HEK293 (cell line): ENCODE data around the gene GAA.

ENCODE experiments used
- GFI1B ChIP-seq: fragments of 450-650 bp; formaldehyde crosslinking; IDR thresholded peaks from 2 replicates; pipeline ENCODE4 v1.5.1; 2016; ENCODE audit warnings: missing biosample characterization, missing genetic modification characterization
- KLF8 ChIP-seq: fragments of 450-650 bp; formaldehyde crosslinking; IDR thresholded peaks from 2 replicates; pipeline ENCODE4 v1.5.1; 2016; ENCODE audit warnings: missing biosample characterization, missing genetic modification characterization
- SCRT2 ChIP-seq: fragments of 450-650 bp; formaldehyde crosslinking; IDR thresholded peaks from 2 replicates; pipeline ENCODE4 v1.5.1; 2016; ENCODE audit warnings: missing biosample characterization, missing genetic modification characterization
- ZBTB17 ChIP-seq: fragments of 450-650 bp; formaldehyde crosslinking; IDR thresholded peaks from 2 replicates; pipeline ENCODE4 v1.5.1; 2016; ENCODE audit warnings: missing biosample characterization, missing genetic modification characterization
- ZFHX2 ChIP-seq: fragments of 450-650 bp; formaldehyde crosslinking; conservative IDR thresholded peaks from 2 replicates; pipeline ENCODE4 v1.5.1; 2016; ENCODE audit warnings: missing biosample characterization, missing genetic modification characterization
- ZNF10 ChIP-seq: fragments of 450-650 bp; formaldehyde crosslinking; IDR thresholded peaks from 2 replicates; pipeline ENCODE4 v1.5.1; 2017; ENCODE audit warnings: missing biosample characterization, missing genetic modification characterization
- ZNF114 ChIP-seq: fragments of 450-650 bp; formaldehyde crosslinking; IDR thresholded peaks from 2 replicates; pipeline ENCODE4 v1.5.0; 2017; ENCODE audit warnings: missing biosample characterization, missing genetic modification characterization
- ZNF223 ChIP-seq: fragments of 450-650 bp; formaldehyde crosslinking; IDR thresholded peaks from 2 replicates; pipeline ENCODE4 v1.5.1; 2016; ENCODE audit warnings: missing biosample characterization, missing genetic modification characterization
- ZNF274 ChIP-seq, 2 experiments: fragments of 200-500 bp in 1 of 2; fragments of 450-650 bp in 1 of 2; sonication (Bioruptor generic) in 1 of 2; formaldehyde crosslinking in 1 of 2; IDR thresholded peaks; 2 replicates each; pipeline versions ENCODE4 v1.5.1 to v1.6.1; 2014 to 2016; ENCODE audit warnings: borderline replicate concordance in 1 of 2, inconsistent platforms in 1 of 2, low read length in 1 of 2, missing biosample characterization in 1 of 2, missing genetic modification characterization in 1 of 2
- ZNF324 ChIP-seq: fragments of 450-650 bp; formaldehyde crosslinking; IDR thresholded peaks from 2 replicates; pipeline ENCODE4 v1.5.1; 2016; ENCODE audit warnings: missing biosample characterization, missing genetic modification characterization
- ZNF391 ChIP-seq: fragments of 450-650 bp; formaldehyde crosslinking; IDR thresholded peaks from 2 replicates; pipeline ENCODE4 v1.5.1; 2016; ENCODE audit warnings: low read depth, missing biosample characterization, missing genetic modification characterization, borderline replicate concordance
- ZNF423 ChIP-seq: fragments of 450-650 bp; formaldehyde crosslinking; IDR thresholded peaks from 2 replicates; pipeline ENCODE4 v1.5.1; 2016; ENCODE audit warnings: missing biosample characterization, missing genetic modification characterization
- ZNF426 ChIP-seq: fragments of 450-650 bp; formaldehyde crosslinking; IDR thresholded peaks from 2 replicates; pipeline ENCODE4 v1.5.1; 2017; ENCODE audit warnings: missing biosample characterization, missing genetic modification characterization, mild to moderate bottlenecking, inconsistent platforms, moderate library complexity
- ZNF48 ChIP-seq: fragments of 450-650 bp; formaldehyde crosslinking; IDR thresholded peaks from 2 replicates; pipeline ENCODE4 v1.5.1; 2016; ENCODE audit warnings: missing biosample characterization, missing genetic modification characterization
- ZNF501 ChIP-seq: fragments of 450-650 bp; formaldehyde crosslinking; IDR thresholded peaks from 2 replicates; pipeline ENCODE4 v1.5.1; 2016; ENCODE audit warnings: missing biosample characterization, missing genetic modification characterization
- ZNF529 ChIP-seq: fragments of 450-650 bp; formaldehyde crosslinking; IDR thresholded peaks from 2 replicates; pipeline ENCODE4 v1.5.1; 2017; ENCODE audit warnings: missing genetic modification characterization, missing biosample characterization; ENCODE audit not compliant: insufficient replicate concordance
- ZNF785 ChIP-seq: fragments of 450-650 bp; formaldehyde crosslinking; IDR thresholded peaks from 2 replicates; pipeline ENCODE4 v1.5.1; 2016; ENCODE audit warnings: missing biosample characterization, missing genetic modification characterization
- ZNF792 ChIP-seq: fragments of 450-650 bp; formaldehyde crosslinking; IDR thresholded peaks from 2 replicates; pipeline ENCODE4 v1.5.1; 2016; ENCODE audit warnings: missing biosample characterization, missing genetic modification characterization
- ZSCAN23 ChIP-seq: fragments of 450-650 bp; formaldehyde crosslinking; IDR thresholded peaks from 2 replicates; pipeline ENCODE4 v1.5.1; 2016; ENCODE audit warnings: missing biosample characterization, missing genetic modification characterization
- TF ChIP-seq, protein P1 (sequence below): fragments of 450-650 bp; formaldehyde crosslinking; IDR thresholded peaks from 2 replicates; pipeline ENCODE4 v1.5.1; 2016; ENCODE audit warnings: missing biosample characterization, missing genetic modification characterization
- TF ChIP-seq, protein P2 (sequence below): fragments of 450-650 bp; formaldehyde crosslinking; IDR thresholded peaks from 2 replicates; pipeline ENCODE4 v1.5.1; 2017; ENCODE audit warnings: missing biosample characterization, missing genetic modification characterization
- TF ChIP-seq, protein P3 (sequence below): fragments of 450-650 bp; formaldehyde crosslinking; IDR thresholded peaks from 2 replicates; pipeline ENCODE4 v1.5.1; 2016; ENCODE audit warnings: missing biosample characterization, missing genetic modification characterization
- TF ChIP-seq, protein P4 (sequence below): fragments of 450-650 bp; formaldehyde crosslinking; IDR thresholded peaks from 2 replicates; pipeline ENCODE4 v1.5.1; 2017; ENCODE audit warnings: missing biosample characterization, missing genetic modification characterization
- TF ChIP-seq, protein P5 (sequence below): fragments of 450-650 bp; formaldehyde crosslinking; optimal IDR thresholded peaks from 2 replicates; pipeline ENCODE3; 2016; ENCODE audit warnings: missing biosample characterization, mild to moderate bottlenecking, missing genetic modification characterization
- TF ChIP-seq, protein P6 (sequence below): fragments of 450-650 bp; formaldehyde crosslinking; IDR thresholded peaks from 2 replicates; pipeline ENCODE4 v1.5.1; 2016; ENCODE audit warnings: missing biosample characterization, missing genetic modification characterization
- TF ChIP-seq, protein P7 (sequence below): fragments of 450-650 bp; formaldehyde crosslinking; IDR thresholded peaks from 2 replicates; pipeline ENCODE4 v1.5.1; 2016; ENCODE audit warnings: missing biosample characterization, missing genetic modification characterization

GAA gene

DNA sequence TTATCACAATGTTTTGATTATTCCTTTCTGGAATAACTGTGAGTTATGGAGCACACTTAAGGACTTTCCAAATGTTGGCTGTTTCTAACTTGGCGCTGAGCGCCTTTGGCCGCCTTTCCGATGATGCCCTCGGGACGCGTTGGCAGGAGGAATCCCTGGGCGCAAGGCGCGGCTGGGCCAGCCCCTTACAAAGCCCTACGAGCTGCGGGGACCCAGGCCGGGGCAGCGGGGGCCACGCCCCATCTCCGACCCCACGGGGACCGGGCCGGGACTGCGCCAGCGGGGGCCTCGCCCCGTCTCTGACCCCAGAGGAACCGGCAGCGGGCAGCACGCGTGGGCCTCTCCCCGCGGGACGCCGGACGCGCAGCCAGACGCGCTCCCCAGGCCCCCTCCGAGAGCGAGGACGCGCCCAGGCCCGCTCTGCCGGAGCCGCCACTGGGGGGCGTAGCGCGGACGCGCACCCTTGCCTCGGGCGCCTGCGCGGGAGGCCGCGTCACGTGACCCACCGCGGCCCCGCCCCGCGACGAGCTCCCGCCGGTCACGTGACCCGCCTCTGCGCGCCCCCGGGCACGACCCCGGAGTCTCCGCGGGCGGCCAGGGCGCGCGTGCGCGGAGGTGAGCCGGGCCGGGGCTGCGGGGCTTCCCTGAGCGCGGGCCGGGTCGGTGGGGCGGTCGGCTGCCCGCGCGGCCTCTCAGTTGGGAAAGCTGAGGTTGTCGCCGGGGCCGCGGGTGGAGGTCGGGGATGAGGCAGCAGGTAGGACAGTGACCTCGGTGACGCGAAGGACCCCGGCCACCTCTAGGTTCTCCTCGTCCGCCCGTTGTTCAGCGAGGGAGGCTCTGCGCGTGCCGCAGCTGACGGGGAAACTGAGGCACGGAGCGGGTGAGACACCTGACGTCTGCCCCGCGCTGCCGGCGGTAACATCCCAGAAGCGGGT, at the start of gene GAA (continued):
- TF ChIP-seq ZBTB17 (tag by site-specific recombination) (no peak), ZNF501 (peak; percentile 73), ZNF391 (tag by site-specific recombination) (no peak; the same call in 1 of the 2 replicates), ZNF223 (tag by site-specific recombination) (peak; percentile 75; the same call in 1 of the 2 replicates), ZNF423 (tag by site-specific recombination) (peak; percentile 74), ZNF529 (tag by site-specific recombination) (no peak), KLF8 (tag by site-specific recombination) (peak; percentile 29; the same call in 1 of the 2 replicates), ZNF426 (no peak), ZNF274 (IDR thresholded peaks at IDR 0.05; ENCODE audit: low read length) (no peak), ZNF274 (tag by site-specific recombination; IDR thresholded peaks at IDR 0.05; ENCODE audit: borderline replicate concordance) (no peak), ZNF792 (no peak), ZNF114 (tag by site-specific recombination) (no peak), ZNF48 (tag by site-specific recombination) (no peak), SCRT2 (tag by site-specific recombination) (no peak), ZNF785 (tag by site-specific recombination) (peak; percentile 42; the same call in 1 of the 2 replicates), ZFHX2 (tag by site-specific recombination) (no peak; the same call in none of the 2 replicates), ZNF324 (tag by site-specific recombination) (peak; percentile 65; the same call in 1 of the 2 replicates), GFI1B (no peak), ZNF10 (tag by site-specific recombination) (no peak), ZSCAN23 (no peak)
- TF ChIP-seq, protein P1, sequence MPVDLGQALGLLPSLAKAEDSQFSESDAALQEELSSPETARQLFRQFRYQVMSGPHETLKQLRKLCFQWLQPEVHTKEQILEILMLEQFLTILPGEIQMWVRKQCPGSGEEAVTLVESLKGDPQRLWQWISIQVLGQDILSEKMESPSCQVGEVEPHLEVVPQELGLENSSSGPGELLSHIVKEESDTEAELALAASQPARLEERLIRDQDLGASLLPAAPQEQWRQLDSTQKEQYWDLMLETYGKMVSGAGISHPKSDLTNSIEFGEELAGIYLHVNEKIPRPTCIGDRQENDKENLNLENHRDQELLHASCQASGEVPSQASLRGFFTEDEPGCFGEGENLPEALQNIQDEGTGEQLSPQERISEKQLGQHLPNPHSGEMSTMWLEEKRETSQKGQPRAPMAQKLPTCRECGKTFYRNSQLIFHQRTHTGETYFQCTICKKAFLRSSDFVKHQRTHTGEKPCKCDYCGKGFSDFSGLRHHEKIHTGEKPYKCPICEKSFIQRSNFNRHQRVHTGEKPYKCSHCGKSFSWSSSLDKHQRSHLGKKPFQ: no peak
- TF ChIP-seq, protein P2, sequence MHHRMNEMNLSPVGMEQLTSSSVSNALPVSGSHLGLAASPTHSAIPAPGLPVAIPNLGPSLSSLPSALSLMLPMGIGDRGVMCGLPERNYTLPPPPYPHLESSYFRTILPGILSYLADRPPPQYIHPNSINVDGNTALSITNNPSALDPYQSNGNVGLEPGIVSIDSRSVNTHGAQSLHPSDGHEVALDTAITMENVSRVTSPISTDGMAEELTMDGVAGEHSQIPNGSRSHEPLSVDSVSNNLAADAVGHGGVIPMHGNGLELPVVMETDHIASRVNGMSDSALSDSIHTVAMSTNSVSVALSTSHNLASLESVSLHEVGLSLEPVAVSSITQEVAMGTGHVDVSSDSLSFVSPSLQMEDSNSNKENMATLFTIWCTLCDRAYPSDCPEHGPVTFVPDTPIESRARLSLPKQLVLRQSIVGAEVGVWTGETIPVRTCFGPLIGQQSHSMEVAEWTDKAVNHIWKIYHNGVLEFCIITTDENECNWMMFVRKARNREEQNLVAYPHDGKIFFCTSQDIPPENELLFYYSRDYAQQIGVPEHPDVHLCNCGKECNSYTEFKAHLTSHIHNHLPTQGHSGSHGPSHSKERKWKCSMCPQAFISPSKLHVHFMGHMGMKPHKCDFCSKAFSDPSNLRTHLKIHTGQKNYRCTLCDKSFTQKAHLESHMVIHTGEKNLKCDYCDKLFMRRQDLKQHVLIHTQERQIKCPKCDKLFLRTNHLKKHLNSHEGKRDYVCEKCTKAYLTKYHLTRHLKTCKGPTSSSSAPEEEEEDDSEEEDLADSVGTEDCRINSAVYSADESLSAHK (tag by site-specific recombination): peak; percentile 61
- TF ChIP-seq, protein P3, sequence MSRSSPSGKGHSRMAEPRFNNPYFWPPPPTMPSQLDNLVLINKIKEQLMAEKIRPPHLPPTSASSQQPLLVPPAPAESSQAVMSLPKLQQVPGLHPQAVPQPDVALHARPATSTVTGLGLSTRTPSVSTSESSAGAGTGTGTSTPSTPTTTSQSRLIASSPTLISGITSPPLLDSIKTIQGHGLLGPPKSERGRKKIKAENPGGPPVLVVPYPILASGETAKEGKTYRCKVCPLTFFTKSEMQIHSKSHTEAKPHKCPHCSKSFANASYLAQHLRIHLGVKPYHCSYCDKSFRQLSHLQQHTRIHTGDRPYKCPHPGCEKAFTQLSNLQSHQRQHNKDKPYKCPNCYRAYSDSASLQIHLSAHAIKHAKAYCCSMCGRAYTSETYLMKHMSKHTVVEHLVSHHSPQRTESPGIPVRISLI (tag by site-specific recombination): no peak
- TF ChIP-seq, protein P4, sequence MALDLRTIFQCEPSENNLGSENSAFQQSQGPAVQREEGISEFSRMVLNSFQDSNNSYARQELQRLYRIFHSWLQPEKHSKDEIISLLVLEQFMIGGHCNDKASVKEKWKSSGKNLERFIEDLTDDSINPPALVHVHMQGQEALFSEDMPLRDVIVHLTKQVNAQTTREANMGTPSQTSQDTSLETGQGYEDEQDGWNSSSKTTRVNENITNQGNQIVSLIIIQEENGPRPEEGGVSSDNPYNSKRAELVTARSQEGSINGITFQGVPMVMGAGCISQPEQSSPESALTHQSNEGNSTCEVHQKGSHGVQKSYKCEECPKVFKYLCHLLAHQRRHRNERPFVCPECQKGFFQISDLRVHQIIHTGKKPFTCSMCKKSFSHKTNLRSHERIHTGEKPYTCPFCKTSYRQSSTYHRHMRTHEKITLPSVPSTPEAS (tag by site-specific recombination): no peak
- TF ChIP-seq, protein P5, sequence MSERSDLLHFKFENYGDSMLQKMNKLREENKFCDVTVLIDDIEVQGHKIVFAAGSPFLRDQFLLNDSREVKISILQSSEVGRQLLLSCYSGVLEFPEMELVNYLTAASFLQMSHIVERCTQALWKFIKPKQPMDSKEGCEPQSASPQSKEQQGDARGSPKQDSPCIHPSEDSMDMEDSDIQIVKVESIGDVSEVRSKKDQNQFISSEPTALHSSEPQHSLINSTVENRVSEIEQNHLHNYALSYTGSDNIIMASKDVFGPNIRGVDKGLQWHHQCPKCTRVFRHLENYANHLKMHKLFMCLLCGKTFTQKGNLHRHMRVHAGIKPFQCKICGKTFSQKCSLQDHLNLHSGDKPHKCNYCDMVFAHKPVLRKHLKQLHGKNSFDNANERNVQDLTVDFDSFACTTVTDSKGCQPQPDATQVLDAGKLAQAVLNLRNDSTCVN (tag by site-specific recombination): peak; percentile 72
- TF ChIP-seq, protein P6, sequence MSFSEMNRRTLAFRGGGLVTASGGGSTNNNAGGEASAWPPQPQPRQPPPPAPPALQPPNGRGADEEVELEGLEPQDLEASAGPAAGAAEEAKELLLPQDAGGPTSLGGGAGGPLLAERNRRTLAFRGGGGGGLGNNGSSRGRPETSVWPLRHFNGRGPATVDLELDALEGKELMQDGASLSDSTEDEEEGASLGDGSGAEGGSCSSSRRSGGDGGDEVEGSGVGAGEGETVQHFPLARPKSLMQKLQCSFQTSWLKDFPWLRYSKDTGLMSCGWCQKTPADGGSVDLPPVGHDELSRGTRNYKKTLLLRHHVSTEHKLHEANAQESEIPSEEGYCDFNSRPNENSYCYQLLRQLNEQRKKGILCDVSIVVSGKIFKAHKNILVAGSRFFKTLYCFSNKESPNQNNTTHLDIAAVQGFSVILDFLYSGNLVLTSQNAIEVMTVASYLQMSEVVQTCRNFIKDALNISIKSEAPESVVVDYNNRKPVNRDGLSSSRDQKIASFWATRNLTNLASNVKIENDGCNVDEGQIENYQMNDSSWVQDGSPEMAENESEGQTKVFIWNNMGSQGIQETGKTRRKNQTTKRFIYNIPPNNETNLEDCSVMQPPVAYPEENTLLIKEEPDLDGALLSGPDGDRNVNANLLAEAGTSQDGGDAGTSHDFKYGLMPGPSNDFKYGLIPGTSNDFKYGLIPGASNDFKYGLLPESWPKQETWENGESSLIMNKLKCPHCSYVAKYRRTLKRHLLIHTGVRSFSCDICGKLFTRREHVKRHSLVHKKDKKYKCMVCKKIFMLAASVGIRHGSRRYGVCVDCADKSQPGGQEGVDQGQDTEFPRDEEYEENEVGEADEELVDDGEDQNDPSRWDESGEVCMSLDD (tag by site-specific recombination): no peak
- TF ChIP-seq, protein P7, sequence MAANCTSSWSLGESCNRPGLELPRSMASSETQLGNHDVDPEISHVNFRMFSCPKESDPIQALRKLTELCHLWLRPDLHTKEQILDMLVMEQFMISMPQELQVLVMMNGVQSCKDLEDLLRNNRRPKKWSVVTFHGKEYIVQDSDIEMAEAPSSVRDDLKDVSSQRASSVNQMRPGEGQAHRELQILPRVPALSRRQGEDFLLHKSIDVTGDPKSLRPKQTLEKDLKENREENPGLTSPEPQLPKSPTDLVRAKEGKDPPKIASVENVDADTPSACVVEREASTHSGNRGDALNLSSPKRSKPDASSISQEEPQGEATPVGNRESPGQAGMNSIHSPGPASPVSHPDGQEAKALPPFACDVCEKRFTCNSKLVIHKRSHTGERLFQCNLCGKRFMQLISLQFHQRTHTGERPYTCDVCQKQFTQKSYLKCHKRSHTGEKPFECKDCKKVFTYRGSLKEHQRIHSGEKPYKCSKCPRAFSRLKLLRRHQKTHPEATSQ (tag by site-specific recombination): 0 out of 2 replicates have a peak, but pooled peaks have one; percentile 31
